ENCODE measurements around the gene SLC1A5.
"Not testable (repeated sequence)": the region's sequence is repeated elsewhere in the genome, so short reads cannot be mapped to it uniquely, and the experiment has no call there.

The SLC1A5 gene

DNA sequence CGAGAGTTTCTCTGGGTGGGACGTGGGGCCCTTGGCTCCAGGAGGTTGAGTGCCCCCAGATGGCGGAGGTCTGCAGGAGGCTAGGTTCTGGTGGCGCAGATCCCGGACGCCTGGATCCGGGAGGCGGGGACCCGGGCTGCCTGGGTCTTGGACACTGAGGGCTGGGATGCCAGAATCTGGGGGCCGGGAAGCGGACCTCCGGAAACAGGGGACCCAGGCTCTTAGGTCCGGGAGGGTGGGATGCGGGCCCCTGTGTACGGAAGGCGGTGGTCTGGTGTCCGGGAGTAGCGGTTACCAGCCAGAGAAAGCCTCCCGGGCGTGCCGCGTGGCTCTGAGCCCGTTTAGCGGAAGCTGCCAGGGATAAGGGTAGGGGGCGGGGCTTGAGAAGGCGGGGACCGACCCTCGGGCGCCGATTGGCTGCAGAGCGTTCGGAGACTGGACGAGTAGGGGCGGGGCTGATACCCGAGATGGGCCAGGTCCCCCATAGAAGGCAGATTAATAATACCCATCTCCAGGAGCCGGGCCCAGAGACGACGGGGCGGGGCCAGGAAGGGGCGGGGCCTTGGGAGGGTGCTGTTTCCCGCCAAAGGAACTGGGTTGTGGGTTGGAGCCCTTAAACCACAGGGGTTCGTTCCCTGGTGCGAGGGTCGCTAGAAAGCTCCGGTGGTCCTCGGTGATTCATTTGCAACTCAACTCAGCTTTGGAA lies at the start of gene SLC1A5:
Gene SLC1A5, minus strand, starts transcription at position 333 of the 706 bp plus-strand sequence. CDS start 629 bp downstream, outside the sequence.
- Histone ChIP-seq H3K27me3 (ENCODE audit: control insufficient read depth, insufficient read depth, low read length) (no peaks in the 10 kb centered on the region), H3K9me3 (ENCODE audit: control insufficient read depth, insufficient read depth, low read length) (no peaks in the 10 kb centered on the region), H3K9ac (ENCODE audit: low read depth, low read length) (peak within 1 kb of the TSS; percentile 92), H3K36me3 (ENCODE audit: control insufficient read depth, insufficient read depth, low read length) (peaks cover 21% of the 10 kb centered on the region), H3K4me3 (ENCODE audit: low read depth, low read length) (peak within 1 kb of the TSS; percentile 80), H3K4me1 (ENCODE audit: control insufficient read depth, insufficient read depth, low read length) (peaks cover 13% of the 10 kb centered on the region), H3K27ac (ENCODE audit: low read depth, low read length) (peak within 1 kb of the TSS; percentile 91)

DNA sequence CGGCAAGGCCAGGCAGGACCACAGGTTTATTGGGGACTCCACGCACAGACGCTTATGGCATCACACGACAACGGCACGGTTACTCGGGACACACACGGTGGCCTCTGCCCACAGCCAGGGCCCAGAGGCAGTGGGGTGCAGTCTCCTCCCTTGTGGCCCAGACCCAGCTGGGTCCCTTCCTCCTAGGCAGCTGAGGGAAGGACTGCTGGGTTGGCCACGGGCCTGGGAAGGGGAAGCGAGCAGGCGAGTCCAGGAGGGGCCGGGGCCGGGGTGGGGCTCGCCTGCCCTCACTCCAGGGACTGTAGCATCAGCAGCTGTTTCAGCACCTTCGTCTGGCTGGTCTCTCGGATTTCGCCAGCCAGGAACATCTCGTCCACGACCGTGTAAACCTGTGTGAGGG lies 49.8 kb upstream of the SLC1A5 start:
- Histone ChIP-seq H3K27me3 (ENCODE audit: control insufficient read depth, insufficient read depth, low read length) (no peaks in the 10 kb centered on the region), H3K36me3 (ENCODE audit: control insufficient read depth, insufficient read depth, low read length) (peaks cover 24% of the 10 kb centered on the region), H3K9me3 (ENCODE audit: control insufficient read depth, insufficient read depth, low read length) (no peaks in the 10 kb centered on the region), H3K27ac (ENCODE audit: low read depth, low read length) (no peak overlapping the region), H3K4me1 (ENCODE audit: control insufficient read depth, insufficient read depth, low read length) (no peaks in the 10 kb centered on the region), H3K9ac (ENCODE audit: low read depth, low read length) (no peak overlapping the region), H3K4me3 (ENCODE audit: low read depth, low read length) (no peak overlapping the region)

DNA sequence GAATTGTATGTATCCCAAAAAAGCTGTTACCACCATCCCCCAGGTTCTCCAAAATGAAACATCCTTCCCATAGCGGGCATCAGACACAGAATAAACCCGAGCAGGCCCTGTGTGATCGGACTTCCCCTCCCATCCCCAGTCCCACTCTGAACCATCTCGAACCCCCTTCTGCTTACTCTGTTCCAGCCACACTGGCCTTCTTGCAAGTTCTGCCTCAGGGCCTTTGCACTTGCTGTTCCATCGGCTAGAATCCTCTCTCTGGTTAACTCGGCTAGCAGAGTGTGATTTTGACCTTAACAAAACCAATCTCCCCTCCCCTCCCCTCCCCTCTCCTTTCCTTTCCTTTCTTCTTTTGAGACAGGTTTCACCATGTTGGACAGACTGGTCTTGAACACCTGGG lies 46.6 kb upstream of the SLC1A5 start:
- Histone ChIP-seq H3K4me1 (ENCODE audit: control insufficient read depth, insufficient read depth, low read length) (no peaks in the 10 kb centered on the region), H3K27me3 (ENCODE audit: control insufficient read depth, insufficient read depth, low read length) (no peaks in the 10 kb centered on the region), H3K36me3 (ENCODE audit: control insufficient read depth, insufficient read depth, low read length) (peaks cover 14% of the 10 kb centered on the region), H3K9me3 (ENCODE audit: control insufficient read depth, insufficient read depth, low read length) (no peaks in the 10 kb centered on the region), H3K4me3 (ENCODE audit: low read depth, low read length) (no peak overlapping the region), H3K27ac (ENCODE audit: low read depth, low read length) (no peak overlapping the region), H3K9ac (ENCODE audit: low read depth, low read length) (no peak overlapping the region)

DNA sequence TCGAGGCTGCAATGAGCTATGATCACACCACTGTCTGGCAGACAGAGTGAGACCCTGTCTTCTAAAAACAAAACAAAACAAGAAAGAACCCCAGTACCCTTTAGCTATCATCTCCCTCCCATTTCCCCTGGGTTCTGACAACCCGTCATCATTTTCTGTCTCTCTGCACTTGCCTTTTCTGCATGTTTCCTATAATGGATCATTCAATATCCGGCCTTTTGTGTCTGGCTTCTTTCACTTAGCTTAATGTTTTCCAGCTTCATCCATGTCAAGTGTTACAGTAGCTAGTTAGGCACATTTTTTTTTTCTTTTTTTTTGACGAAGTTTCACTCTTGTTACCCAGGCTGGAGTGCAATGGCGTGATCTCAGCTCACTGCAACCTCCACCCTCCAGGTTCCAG lies 45.7 kb upstream of the SLC1A5 start:
- peaks cover 6% of the 10 kb centered on the region for H3K36me3 ChIP-seq (ENCODE audit: control insufficient read depth, insufficient read depth, low read length)
- no peaks in the 10 kb centered on the region for H3K9me3 ChIP-seq (ENCODE audit: control insufficient read depth, insufficient read depth, low read length)
- no peak overlapping the region for H3K9ac ChIP-seq (ENCODE audit: low read depth, low read length)
- H3K4me1 ChIP-seq (ENCODE audit: control insufficient read depth, insufficient read depth, low read length), result no peaks in the 10 kb centered on the region
- no peaks in the 10 kb centered on the region for H3K27me3 ChIP-seq (ENCODE audit: control insufficient read depth, insufficient read depth, low read length)
- no peak overlapping the region for H3K27ac ChIP-seq (ENCODE audit: low read depth, low read length)
- H3K4me3 ChIP-seq (ENCODE audit: low read depth, low read length), result no peak overlapping the region

DNA sequence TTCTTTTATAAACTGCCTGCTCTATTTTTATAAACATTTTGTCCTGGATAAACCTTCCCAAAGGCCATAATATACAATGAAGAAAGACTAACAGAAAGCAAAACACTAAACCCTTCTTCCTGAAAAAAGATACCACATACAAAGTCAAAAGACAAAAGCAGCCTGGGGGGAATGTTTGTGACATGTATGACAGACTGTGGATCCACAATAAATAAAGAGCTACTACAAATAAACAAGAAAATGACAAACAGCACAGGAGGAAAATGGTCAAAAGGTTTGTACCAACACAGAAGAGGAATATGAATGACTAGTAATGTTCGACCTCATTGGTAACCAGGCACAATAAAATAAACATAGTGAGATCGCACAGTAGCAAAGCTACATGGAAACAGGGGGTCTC lies 42.5 kb upstream of the SLC1A5 start:
- Histone ChIP-seq H3K9me3 (ENCODE audit: control insufficient read depth, insufficient read depth, low read length) (no peaks in the 10 kb centered on the region), H3K4me1 (ENCODE audit: control insufficient read depth, insufficient read depth, low read length) (no peaks in the 10 kb centered on the region), H3K9ac (ENCODE audit: low read depth, low read length) (no peak overlapping the region), H3K36me3 (ENCODE audit: control insufficient read depth, insufficient read depth, low read length) (no peaks in the 10 kb centered on the region), H3K4me3 (ENCODE audit: low read depth, low read length) (no peak overlapping the region), H3K27ac (ENCODE audit: low read depth, low read length) (no peak overlapping the region), H3K27me3 (ENCODE audit: control insufficient read depth, insufficient read depth, low read length) (no peaks in the 10 kb centered on the region)

DNA sequence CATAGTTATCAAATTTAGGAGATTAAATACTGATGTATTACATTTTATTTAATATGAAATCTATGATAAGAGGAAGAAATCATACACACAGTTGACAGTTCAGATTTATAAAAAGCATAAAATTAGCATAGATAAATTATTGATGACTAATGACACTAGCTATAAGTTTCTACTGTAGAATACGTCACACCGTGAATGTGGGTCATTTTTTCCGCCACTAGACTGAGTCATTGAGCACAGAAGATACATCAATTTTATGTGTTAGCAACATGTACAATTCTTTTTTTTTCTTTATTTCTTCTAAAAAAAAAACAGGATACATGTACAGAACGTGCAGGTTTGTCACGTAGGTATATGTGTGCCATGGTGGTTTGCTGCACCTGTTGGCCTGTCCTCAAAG lies 40.1 kb upstream of the SLC1A5 start:
- H3K9me3 ChIP-seq (ENCODE audit: control insufficient read depth, insufficient read depth, low read length), result no peaks in the 10 kb centered on the region
- H3K36me3 ChIP-seq (ENCODE audit: control insufficient read depth, insufficient read depth, low read length), result no peaks in the 10 kb centered on the region
- H3K9ac ChIP-seq (ENCODE audit: low read depth, low read length), result no peak overlapping the region
- no peak overlapping the region for H3K4me3 ChIP-seq (ENCODE audit: low read depth, low read length)
- H3K27me3 ChIP-seq (ENCODE audit: control insufficient read depth, insufficient read depth, low read length), result no peaks in the 10 kb centered on the region
- no peaks in the 10 kb centered on the region for H3K4me1 ChIP-seq (ENCODE audit: control insufficient read depth, insufficient read depth, low read length)
- no peak overlapping the region for H3K27ac ChIP-seq (ENCODE audit: low read depth, low read length)

DNA sequence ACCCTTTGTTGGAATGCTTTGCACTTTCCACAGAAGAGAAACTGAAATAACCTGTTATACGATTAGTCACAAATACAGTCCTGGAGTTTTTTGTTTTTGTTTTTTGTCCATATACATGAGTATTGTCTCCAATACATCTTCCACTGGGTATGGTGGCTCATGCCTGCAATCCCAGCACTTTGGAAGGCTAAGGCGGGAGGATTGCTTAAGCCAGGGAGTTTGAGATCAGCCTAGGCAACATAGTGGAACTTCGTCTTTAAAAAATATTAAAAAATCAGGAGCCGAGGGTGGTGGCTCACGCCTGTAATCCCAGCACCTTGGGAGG lies 37.3 kb upstream of the SLC1A5 start:
- no peaks in the 10 kb centered on the region for H3K27me3 ChIP-seq (ENCODE audit: control insufficient read depth, insufficient read depth, low read length)
- H3K27ac ChIP-seq (ENCODE audit: low read depth, low read length), result no peak overlapping the region
- H3K4me1 ChIP-seq (ENCODE audit: control insufficient read depth, insufficient read depth, low read length), result no peaks in the 10 kb centered on the region
- no peaks in the 10 kb centered on the region for H3K9me3 ChIP-seq (ENCODE audit: control insufficient read depth, insufficient read depth, low read length)
- H3K36me3 ChIP-seq (ENCODE audit: control insufficient read depth, insufficient read depth, low read length), result no peaks in the 10 kb centered on the region
- no peak overlapping the region for H3K4me3 ChIP-seq (ENCODE audit: low read depth, low read length)
- no peak overlapping the region for H3K9ac ChIP-seq (ENCODE audit: low read depth, low read length)

DNA sequence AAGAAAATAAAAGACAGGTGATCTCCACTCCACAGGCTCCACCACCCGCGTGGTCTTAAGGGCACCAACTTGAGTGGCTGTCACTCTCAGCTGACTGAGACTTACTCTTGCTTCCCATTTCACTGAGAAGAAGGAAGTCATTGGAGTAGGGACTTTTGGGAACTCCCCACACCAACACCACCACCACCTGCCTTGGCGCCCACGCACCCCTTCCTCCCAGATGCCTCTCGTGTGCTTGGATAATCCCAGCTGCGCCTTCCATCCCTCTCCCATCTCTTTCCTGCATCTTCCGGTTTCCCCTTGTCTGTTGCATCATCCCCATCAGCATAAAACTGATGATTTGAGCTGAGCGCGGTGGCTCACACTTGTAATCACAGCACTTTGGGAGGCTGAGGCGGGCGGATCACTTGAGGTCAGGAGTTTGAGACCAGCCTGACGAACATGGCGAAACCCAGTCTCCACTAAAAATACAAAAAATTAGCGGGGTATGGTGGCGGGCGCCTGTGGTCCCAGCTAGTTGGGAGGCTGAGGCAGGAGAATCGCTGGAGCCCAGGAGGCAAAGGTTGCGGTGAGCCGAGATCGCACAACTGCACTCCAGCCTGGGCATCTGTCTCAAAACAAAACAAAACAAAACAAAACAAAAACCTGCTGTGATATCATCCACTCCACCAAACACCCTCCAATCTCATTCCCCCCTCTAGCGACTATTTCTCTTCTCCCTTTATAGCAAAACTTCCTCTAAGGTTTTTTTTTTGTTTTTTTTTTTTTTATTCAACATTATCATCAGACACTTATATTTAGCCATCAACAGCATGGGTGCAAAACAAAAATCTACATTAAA lies 36.7 kb upstream of the SLC1A5 start:
- Histone ChIP-seq H3K27me3 (ENCODE audit: control insufficient read depth, insufficient read depth, low read length) (no peaks in the 10 kb centered on the region), H3K4me1 (ENCODE audit: control insufficient read depth, insufficient read depth, low read length) (no peaks in the 10 kb centered on the region), H3K36me3 (ENCODE audit: control insufficient read depth, insufficient read depth, low read length) (no peaks in the 10 kb centered on the region), H3K9me3 (ENCODE audit: control insufficient read depth, insufficient read depth, low read length) (no peaks in the 10 kb centered on the region), H3K9ac (ENCODE audit: low read depth, low read length) (no peak overlapping the region), H3K4me3 (ENCODE audit: low read depth, low read length) (no peak overlapping the region), H3K27ac (ENCODE audit: low read depth, low read length) (no peak overlapping the region)

DNA sequence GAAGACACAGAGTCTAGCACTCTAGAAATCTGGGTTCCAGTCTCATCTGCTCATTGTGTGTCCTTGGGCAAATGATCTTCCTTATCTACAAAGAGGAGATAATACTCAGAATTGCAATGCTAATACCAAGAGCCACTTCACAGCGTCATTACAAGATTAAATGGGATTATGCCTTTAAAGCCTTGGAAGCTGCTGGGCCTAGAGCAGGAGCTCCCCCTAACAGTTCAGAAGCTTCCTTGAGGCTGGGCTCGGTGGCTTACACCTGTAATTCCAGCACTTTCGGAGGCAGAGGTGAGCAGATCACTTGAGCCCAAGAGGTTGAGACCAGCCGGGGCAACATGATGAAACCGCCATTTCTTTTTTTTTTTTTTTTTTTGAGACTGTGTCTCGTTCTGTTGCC lies 34.7 kb upstream of the SLC1A5 start:
- Histone ChIP-seq H3K9ac (ENCODE audit: low read depth, low read length) (no peak overlapping the region), H3K27me3 (ENCODE audit: control insufficient read depth, insufficient read depth, low read length) (no peaks in the 10 kb centered on the region), H3K36me3 (ENCODE audit: control insufficient read depth, insufficient read depth, low read length) (no peaks in the 10 kb centered on the region), H3K27ac (ENCODE audit: low read depth, low read length) (no peak overlapping the region), H3K9me3 (ENCODE audit: control insufficient read depth, insufficient read depth, low read length) (no peaks in the 10 kb centered on the region), H3K4me1 (ENCODE audit: control insufficient read depth, insufficient read depth, low read length) (no peaks in the 10 kb centered on the region), H3K4me3 (ENCODE audit: low read depth, low read length) (no peak overlapping the region)

DNA sequence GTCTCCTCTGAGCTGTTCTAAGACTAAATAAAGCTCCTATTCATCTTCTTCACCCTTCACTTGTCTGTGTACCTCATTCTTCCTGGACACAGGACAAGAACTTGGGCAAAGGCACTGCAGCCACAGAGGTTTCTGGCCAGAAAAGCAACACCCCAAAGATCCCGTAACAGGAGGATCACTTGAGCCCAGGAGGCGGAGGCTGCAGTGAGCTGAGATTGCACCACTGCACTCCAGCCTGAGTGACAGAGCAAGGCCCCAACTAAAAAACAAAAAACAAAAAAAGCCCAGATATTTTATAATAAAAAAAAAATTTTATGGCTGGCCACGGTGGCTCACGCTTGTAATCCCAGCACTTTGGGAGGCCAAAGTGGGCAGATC lies 34.0 kb upstream of the SLC1A5 start:
- H3K9me3 ChIP-seq (ENCODE audit: control insufficient read depth, insufficient read depth, low read length); H3K36me3 ChIP-seq (ENCODE audit: control insufficient read depth, insufficient read depth, low read length); H3K4me1 ChIP-seq (ENCODE audit: control insufficient read depth, insufficient read depth, low read length); H3K27ac ChIP-seq (ENCODE audit: low read depth, low read length); H3K4me3 ChIP-seq (ENCODE audit: low read depth, low read length); H3K9ac ChIP-seq (ENCODE audit: low read depth, low read length); H3K27me3 ChIP-seq (ENCODE audit: control insufficient read depth, insufficient read depth, low read length): not testable (repeated sequence)

DNA sequence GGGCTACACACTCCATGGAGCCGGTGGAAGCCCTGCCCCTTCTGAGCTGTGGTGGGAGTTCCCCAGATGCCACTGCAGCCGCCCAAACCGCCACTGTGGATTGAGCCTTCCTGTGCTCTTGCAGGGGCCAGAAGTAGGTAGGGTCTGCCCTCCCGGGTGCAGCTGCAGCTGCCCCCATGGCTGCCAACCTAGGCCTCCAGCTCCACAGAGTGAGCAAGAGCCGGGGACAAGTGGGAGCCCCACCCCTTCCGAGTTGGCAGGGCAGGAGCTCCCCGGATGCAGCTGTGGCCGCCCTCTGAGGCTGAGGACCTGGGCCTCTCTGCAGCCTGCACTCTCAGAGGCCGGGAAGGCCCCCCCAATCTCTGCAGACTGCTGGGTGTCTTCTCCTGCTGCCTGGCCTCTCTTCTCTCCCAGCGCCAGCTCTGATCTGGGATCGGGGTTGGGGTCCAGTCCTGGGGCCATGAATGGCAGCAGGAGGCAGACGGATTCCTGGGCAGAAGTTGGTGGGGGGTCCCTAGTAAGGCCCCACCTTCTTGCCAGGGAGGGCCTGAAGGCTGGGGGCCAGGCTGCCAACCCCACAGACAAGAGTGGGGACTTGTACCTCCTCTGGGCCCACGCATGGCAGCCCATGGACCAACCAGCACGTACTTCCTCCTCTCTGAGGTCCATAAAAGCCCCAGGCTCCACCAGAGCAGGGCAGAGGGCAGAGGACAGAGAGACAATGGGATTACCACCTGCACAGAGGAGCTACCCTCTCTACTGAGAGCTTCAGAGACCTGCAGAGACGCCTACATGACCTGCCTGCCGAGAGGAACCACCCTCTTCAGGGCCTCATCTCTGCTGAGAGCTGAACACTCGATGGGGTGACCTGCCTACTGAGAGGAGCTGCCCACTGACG lies 33.4 kb upstream of the SLC1A5 start:
- H3K4me1 ChIP-seq (ENCODE audit: control insufficient read depth, insufficient read depth, low read length), result no peaks in the 10 kb centered on the region
- H3K27me3 ChIP-seq (ENCODE audit: control insufficient read depth, insufficient read depth, low read length), result no peaks in the 10 kb centered on the region
- no peaks in the 10 kb centered on the region for H3K9me3 ChIP-seq (ENCODE audit: control insufficient read depth, insufficient read depth, low read length)
- H3K4me3 ChIP-seq (ENCODE audit: low read depth, low read length), result no peak overlapping the region
- no peak overlapping the region for H3K9ac ChIP-seq (ENCODE audit: low read depth, low read length)
- H3K27ac ChIP-seq (ENCODE audit: low read depth, low read length), result no peak overlapping the region
- H3K36me3 ChIP-seq (ENCODE audit: control insufficient read depth, insufficient read depth, low read length), result no peaks in the 10 kb centered on the region
